IPS DF 19.7 (cell line): ENCODE data around the gene GLIS1.
"Not testable (repeated sequence)": the region's sequence is repeated elsewhere in the genome, so short reads cannot be mapped to it uniquely, and the experiment has no call there.

Source experiments
- DNase-seq: peaks from one replicate; pipeline ENCODE4 v3.0.0-alpha.2; 2013; ENCODE audit warnings: low read depth, low spot score

Gene GLIS1

GRCh38 chr1:53654216-53655210 is 84.5 kb downstream of the GLIS1 start:
- DNase-seq = no peak

GRCh38 chr1:53653631-53654030 is 85.3 kb downstream of the GLIS1 start:
- no peak for DNase-seq

GRCh38 chr1:53653200-53653575 is 85.8 kb downstream of the GLIS1 start:
- no peak for DNase-seq

- DNase-seq = no peak
These were observed 86.3 kb downstream of the GLIS1 start for GRCh38 chr1:53652441-53653199.

- DNase-seq = no peak
These were observed 87.6 kb downstream of the GLIS1 start for GRCh38 chr1:53651356-53651755.

- DNase-seq = no peak
These were observed 90.4 kb downstream of the GLIS1 start for GRCh38 chr1:53648516-53648915.

- not testable (repeated sequence) for DNase-seq
These were observed 91.0 kb downstream of the GLIS1 start for GRCh38 chr1:53647915-53648314.

GRCh38 chr1:53646732-53647131 is 92.2 kb downstream of the GLIS1 start:
- DNase-seq = no peak

- DNase-seq = no peak
These were observed 93.3 kb downstream of the GLIS1 start for GRCh38 chr1:53645690-53646078.

GRCh38 chr1:53644909-53645689 is 93.9 kb downstream of the GLIS1 start:
- no peak for DNase-seq

GRCh38 chr1:53644496-53644895 is 94.5 kb downstream of the GLIS1 start:
- DNase-seq = no peak

- no peak for DNase-seq
These were observed 95.0 kb downstream of the GLIS1 start for GRCh38 chr1:53643881-53644390.

GRCh38 chr1:53643041-53643880 is 95.7 kb downstream of the GLIS1 start:
- no peak for DNase-seq

GRCh38 chr1:53642607-53643006 is 96.4 kb downstream of the GLIS1 start:
- no peak for DNase-seq

GRCh38 chr1:53642215-53642555 is 96.8 kb downstream of the GLIS1 start:
- no peak for DNase-seq

GRCh38 chr1:53641481-53642214 is 97.3 kb downstream of the GLIS1 start:
- DNase-seq = no peak

GRCh38 chr1:53640701-53641075 is 98.3 kb downstream of the GLIS1 start:
- no peak for DNase-seq

- DNase-seq = no peak
These were observed 98.8 kb downstream of the GLIS1 start for GRCh38 chr1:53639996-53640700.

- DNase-seq = no peak
These were observed 99.7 kb downstream of the GLIS1 start for GRCh38 chr1:53639251-53639763.
